Tongue (tissue), 2 donors: ENCODE results near the gene BACH2. TPM values are rescaled to one million over a fixed set of nuclear protein-coding genes. Genes with fewer than 3 reads are reported as not detected.
"Not testable (repeated sequence)": the region's sequence is repeated elsewhere in the genome, so short reads cannot be mapped to it uniquely, and the experiment has no call there.

Source experiments
- DNase-seq: peaks from one replicate; pipeline ENCODE4 v3.0.0-alpha.2; 2015
- total RNA-seq: library from RNA; depleted of rRNA; stranded (reverse); fragments of >200 nt; gene quantifications from one replicate; pipeline ENCODE4 v1.2.3, GENCODE V29; 2014

Gene BACH2
- total RNA-seq, 1 donor from 2014 or later: 8.3 TPM

DNA sequence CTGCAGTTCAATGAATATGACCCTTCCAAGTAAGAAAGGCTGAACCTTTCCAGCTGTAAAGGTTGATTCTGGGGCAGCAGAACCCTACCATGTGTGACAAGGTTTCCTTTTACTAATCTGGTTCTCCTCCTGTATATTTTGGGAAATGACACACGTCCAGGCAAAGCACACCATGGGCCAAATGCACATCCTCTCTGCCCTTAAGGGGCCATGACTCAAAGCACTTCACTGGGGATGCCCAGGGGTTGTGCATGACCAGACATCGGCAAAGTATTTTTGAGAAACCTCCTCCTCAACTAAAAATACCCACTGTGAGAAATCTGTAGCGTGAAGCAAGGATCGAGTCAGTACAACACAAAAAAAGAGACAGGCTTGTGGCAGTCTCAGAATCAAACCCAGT is 174.7 kb downstream of the BACH2 start:
- no peak for DNase-seq

DNA sequence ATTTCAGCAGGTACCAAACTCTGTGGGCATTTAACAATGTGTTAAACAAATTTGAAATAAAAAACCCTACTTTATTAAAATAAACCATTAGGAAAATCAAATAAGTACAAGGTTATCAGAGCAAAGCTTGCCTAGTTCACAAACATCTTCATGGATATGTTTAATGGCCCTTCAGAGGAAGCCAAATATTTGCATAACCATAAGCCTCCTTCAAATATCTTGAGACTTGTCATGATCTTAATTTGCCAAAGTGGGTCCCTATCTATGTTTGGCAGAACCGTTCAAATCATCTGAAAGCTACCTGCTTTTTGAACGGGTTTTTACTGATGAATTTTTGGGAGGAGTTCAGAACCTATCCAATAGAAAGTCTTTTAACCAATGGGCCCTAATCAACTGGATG is 176.3 kb downstream of the BACH2 start:
- DNase-seq: no peak

DNA sequence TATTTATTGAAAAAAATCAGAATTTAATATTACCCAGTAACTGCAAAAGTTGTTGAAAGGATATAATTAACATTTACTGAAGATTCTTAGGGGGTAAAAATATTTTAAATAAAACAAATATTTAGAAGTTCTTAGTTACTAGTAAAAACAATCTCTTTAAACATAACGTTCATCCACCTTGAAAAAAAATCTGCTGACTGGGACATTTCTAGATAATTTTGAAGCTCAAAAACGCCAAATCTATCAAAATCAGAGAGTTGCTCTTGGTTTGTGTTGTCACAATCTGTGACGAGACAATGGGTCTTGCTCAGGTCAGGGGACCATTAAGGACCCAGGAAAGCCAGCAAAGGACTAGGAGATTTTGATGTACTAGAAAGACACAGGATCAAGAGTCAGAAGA is 177.0 kb downstream of the BACH2 start:
- no peak for DNase-seq

DNA sequence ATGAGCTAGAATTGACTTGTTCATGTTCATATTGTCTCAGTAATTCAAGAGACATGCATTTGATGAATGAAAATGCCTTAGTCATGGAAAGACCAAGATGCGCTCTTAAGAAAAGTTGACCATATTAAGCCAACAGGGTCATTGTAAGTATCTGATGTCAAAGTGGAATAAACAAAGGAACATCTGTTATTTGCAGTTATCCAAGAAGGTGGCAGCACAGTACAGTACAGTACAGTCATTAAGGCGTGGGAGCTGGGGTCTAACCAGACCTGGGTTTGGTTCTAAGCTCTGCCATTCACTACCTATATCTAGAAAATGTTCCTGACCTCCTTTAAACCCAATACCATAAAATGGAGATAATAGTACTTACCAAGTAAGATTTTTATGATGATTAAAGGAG is 178.1 kb downstream of the BACH2 start:
- DNase-seq: no peak

DNA sequence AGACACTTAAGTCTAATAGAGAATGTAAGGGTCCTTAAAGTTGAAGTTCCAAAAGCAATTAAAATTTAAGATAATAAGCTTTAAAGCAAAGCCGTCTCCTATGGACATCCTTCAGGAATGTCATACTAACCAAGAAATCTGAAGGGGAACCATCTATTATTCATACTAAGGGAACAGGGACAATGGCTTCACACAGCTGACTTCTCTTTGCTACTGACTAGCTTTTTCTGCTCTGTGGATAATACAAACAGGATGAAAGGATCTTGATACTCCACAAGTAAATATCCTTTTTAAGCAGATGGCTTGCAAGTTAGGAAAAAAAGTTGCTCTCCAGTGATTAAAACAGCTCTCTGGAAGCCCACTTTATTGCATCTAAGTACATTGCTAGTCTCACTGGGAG is 178.6 kb downstream of the BACH2 start:
- DNase-seq: no peak

DNA sequence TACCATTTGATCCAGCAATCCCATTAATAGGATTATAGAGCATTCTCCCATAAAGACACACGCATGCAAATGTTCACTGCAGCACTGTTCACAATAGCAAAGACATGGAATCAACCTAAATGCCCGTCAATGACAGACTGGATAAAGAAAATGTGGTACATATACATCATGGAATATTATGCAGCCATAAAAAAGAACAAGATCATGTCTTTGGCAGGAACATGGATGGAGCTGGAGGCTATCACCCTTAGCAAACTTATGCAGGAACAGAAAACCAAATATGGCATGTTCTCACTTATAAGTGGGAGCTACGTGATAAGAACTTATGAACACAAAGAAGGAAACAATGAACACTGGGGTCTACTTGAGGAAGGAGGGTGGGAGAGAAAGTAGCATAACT is 180.5 kb downstream of the BACH2 start:
- DNase-seq: not testable (repeated sequence)

DNA sequence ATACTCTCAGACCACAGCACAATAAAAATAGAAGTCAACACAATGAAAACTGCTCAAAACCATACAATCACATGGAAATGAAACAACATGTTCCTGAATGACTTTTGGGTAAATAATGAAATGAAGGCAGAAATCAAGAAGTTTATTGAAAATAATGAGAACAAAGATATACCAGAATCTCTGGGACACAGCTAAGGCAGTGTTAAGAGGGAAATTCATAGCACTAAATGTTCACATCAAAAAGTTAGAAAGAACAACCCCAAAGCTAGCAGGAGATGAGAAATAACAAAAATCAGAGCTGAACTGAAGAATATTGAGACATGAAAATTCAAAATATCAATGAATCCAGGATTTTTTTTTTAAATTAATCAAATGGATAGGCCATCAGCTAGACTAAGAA is 183.3 kb downstream of the BACH2 start:
- DNase-seq: no peak

DNA sequence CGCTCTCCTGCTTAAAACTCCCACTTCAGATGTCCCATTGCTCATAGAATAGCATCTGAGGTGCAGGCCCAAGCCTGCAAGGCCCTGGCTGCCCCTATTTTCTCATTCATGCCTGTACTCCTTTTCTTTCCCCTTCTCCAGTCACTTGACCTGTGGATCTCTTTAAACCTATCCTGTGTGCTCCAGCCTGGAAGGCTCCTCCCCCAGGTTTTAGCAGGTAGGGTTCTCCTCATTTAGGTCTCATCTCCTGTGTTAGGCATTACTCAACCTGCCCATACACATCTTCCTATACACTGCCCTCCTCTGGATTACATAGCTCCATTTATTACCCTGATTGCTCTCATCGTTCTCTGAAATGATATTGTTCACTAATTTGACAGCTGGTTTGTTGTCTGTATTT is 185.3 kb downstream of the BACH2 start:
- no peak for DNase-seq

DNA sequence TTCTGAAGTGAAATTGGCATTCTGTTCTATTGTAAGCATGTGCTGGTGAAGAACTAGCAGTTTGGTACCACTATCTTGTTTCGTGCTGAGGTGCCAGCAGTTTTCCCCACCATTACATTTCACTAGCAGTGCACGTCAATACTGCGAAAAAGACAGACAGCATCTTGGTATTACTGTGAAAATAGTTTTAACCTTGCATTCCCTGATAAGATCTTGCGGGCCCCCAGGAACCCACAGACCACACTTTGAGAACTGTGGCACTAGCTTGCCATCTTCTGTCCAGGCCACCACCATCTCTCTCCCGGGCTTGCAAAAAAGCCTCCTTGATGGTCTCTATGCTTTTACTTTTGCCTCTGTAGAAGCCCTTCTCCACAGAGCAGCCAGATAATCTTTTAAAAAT is 185.7 kb downstream of the BACH2 start:
- DNase-seq: no peak

DNA sequence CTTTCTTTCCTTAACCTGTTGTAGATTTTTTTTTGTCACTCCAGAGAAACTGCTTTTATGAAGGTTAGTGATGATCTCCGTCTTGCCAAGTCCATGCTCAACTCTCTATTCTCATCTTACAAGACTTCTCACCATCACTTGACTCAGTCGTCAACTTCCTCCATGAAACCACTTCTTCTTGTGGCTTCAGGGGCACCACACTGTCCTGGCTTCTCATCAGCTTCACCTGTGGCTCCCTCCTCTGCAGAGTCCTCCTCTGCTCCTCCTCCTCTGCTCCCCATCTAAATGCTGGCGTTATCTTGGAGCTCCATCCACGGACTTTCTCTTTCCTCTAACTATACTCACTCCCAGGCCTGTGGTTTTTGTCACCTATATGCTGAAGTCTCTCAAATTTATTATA is 187.5 kb downstream of the BACH2 start:
- DNase-seq: no peak

DNA sequence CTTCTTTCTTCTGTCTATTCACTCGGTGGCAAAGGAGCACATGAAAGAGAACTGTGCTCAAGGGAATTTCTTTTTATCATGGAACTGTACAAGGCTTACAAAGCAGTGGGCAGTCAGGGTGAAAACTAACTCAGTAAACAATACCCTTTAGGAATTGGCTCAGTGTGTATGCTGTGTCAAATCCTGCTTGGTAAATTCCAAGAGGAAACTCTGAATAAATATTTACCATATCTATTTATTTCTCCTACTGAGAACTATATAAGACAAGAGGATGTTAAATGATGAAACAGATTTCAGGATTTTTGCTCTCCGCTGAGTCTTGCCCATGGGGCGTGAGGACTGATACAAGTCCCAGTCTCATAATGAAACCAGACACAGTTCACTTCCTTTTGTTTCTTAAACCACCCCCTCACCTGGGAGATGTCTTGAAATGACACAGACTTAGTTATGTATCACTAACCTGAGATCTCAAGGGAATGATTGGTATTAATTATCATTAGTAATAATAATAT is 188.8 kb downstream of the BACH2 start:
- DNase-seq: no peak

DNA sequence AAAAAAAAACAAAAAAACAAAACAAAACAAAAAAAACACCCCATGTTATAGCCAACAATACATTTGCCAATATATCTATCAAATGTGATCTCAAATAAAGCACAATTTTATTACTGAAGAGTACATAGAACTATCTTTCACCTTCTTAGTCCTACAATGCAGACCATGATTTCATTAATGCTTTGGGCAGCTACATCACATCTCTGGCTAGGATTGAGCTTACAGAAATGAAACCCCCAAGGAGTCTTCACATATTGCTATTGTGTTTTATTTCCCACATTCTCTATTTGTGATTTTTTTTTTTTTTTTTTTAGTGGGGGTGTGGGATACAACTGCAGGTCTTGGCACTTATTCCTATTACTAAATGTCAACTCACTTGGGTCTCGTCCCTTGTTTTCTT is 189.3 kb downstream of the BACH2 start:
- DNase-seq: no peak

DNA sequence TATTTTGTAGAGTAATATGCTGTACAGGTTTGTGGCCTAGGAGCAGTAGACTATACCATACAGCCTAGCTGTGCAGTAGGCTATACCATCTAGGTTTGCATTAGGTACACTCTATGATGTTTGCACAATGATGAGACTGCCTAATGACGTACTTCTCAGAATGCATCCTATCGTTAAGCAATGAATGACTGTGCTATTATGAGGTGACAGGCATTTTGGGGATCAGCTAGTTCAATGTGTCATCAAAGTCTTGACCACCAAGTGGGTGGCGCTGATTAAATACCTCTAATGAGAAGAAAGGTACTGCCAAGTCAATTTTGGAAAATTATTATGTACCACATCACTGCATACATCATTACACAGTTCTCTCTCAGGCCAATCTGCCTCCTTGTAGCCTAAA is 190.2 kb downstream of the BACH2 start:
- no peak for DNase-seq

DNA sequence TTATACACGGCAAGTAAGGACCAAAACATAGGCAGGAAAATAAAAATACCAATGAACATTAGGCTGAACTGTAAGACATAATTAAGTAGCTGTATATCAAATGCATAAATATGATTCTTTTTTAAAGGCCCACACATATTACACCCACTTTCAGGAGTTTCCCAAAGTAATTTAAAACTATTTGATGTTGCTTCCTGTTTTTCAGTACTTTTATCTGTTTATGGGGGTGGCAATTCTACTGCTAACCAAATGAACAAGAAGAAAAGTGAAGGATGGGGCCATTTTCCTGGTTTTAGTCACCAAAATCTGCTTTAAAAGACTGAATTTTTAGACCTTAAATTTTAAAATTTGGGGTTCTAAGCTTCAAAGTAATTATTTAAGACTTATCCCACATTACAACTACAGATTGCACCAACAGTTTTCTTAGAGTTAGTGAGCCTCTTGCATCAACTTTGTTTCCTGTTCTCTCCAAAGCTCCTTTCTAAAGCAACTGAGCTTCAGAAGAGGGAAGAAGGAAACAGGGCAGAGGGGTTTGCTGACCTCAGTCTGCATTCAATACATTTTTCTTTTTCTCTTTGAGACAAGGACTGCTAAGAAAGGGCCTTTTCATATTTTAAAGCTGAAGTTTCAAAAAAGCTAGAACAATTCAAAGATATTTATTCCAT is 191.0 kb downstream of the BACH2 start:
- DNase-seq: no peak

DNA sequence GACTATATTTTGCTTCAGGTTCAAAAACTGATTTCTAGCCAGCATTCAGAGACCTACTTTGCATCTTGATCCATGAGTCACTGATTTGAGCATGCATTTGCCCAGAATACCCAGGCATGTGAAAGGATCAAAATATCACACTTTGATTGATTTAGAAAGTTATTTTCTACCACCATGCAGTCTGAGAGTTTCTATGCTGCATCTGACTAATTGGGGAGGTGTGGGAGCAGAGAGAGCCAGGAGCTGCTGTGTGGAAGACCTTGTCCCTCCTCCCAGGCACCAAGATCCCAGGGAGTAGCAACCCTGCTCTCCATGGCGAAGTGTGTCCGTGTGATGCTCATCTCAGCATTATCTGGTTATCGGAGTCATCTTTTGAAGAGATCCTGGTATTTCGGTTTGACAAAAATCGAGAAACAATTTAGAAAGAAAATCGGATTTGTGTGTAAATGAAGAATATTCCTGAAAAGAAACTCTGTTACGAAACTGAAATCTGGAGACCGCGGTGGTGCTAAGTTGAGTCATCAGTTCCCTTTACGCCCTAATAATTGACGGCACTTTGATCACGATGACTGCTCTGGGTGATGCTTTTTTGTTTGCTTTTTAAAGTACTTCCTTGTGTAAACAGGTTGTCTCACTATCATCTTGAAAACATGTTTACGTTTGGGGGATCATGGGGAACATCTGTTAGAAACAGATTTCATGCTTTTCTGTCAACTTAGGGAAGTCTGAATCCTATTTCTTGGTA is 193.4 kb downstream of the BACH2 start:
- DNase-seq: peak; percentile 21

DNA sequence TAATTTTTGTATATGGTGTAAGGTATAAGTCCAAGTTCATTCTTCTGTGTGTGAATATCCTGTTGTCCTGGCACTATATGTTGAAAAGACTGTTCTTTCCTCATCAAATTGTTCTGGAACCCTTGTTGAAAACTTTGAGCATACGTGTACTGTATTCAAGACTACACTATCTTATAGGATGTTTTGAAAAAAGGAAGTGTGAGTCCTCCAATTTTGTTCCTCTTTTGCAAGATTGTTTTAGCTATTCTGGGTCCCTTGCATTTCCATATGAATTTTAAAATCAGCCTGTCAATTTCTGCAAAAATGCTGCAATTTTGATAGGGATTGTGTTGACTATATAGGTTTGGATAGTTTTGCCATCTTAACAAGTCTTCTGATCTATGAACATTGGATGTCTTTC is 195.2 kb downstream of the BACH2 start:
- no peak for DNase-seq

DNA sequence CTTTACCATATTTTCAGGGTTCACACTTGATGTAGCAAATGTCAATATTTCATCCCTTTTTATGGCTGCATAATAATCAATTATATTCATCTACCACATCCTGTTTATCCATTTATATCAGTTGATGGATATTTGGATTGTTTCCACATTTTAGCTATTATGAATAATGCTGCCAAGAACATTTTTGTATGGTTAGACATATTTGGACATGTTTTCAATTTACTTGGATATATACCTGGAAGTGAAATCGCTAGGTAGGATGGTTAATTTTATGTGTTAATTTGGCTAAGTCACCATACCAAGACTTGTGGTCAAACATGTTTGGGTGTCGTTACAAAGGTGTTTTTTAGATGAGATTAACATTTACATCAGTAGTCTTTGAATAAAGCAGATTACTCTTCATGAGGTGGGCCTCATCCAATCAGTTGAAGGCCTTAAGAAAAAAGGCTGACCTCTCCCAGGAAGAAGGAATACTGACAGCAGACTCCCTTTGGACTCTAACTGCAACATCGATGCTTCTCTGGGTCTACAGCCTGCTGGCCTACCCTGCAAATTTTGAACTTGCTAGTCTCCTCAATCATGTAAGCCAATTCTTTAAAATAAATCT is 196.5 kb downstream of the BACH2 start:
- DNase-seq: no peak

DNA sequence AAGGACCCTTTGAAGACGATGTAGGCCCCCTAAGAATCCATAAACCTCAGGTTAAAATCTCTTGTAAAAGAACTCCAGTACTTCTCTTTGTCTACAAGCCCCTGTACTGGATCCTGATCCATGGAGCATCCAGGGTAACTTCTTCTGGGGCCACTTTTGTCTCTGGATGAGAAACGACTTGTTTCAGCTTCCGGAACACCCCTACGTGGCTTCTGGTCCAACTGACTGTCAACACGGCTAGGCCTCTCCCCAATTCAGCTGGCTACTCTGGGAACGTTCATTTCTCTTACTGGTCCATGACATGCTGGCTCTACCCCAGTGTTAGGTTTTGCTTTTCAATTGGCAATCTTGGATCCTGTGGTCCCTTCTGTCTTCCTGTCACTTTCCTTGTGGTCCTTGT is 198.0 kb downstream of the BACH2 start:
- DNase-seq: no peak

DNA sequence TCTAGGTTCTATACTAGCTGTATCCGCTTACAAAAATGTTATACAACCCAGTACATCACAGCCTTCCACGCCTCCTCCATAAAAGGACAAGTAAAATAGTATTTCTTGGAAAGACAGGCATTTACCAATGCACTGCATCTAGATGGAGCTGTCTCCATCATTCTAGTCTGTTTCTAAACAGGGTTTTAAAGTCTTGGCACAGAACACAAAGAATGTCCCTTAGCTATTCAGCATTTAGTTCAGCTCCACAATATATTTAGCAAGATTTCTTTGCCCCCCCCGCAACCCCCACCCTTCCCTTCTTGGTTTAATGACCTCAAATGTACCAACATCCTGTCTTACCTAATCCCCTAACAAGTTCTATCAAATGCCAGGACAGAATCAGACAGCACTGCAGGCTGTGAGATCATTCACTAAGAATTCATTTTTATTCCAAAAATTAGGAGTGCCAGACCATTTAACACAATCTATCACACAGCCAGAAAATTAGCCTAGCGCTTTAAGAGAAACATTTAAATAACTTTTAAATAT is 198.6 kb downstream of the BACH2 start:
- peak; percentile 87 for DNase-seq

DNA sequence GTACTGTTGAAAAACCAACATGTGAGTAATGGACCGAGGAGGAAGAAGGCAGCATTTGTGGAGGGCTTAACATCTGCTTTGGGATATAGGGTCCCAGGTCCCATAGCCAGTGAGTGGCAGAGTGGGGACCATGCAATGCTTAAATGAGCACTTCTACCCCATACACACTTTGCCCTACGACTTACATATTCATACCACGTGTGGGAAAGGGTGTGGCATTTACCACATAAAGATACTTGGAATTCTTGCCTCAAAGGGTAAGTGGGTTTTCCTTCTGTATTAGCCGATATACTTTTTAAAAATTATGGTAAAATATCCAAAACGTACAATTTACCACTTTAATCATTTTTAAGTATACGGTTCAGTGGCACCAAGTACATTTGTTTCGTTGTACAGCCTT is 199.3 kb downstream of the BACH2 start:
- no peak for DNase-seq

DNA sequence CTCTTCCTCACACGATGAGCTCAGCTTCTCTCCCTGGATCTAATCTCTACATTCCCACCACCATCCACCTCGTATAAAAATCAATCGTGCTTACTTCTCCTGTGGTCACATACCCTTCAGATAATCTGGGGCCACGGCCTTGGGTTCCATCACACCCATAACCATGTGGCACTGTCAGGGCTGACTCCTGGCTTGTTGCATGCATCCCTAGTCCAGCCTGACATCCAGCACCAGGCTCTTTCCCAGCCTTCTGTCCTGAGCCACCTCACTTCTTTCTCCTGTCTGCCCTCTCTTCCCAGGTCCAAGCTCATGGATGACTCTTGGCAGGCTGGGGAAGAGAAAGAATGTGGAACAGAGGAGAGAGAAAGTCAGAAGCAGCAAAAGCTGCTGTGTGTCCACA is 199.8 kb downstream of the BACH2 start:
- DNase-seq: no peak

DNA sequence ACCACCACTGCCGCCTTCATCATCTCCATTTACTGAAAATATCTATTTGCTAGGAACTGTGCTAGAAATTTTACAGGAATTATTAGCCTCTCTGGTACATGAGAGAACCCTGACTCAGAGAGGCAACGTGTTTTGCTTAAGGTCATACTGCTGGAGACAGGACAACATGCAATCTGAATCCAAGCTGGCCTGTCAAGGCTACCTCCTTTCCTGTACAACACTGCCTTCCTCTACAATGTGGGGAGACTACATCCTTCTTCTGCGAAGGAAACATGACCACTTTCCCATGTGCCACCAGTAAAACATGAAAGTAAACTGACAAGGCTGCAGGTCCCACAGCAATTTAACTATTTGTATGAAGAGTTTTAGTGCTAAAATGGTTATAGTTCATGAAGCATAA is 200.9 kb downstream of the BACH2 start:
- DNase-seq: no peak

DNA sequence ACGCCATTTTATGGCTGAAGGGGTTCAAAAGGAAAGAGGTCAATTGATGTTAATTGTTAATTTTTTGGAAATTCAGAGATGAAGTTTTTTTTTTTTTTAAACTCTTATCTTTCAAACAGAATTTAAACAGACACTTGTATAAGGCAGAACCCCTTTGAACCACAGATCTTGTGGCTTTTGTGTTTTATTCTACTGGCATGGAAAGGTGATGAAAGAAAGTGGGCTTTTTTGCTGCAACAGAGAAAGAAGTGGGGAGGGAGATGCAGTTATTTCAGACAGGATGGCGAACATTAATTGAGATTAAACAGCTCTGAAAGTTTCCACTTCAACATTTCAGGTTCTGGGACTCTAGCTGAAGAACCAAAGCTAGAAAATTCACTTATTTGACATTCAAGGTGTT is 201.5 kb downstream of the BACH2 start:
- DNase-seq: no peak
